ENCODE measurements around the gene FNDC3B.

GRCh38 chr3:172044833-172045585 is 5.6 kb downstream of the FNDC3B start:
- TF ChIP-seq CTCF (IDR thresholded peaks at IDR 0.05) (no peak), EZH2 (IDR thresholded peaks at IDR 0.05) (no peak), EZH2phosphoT487 (IDR thresholded peaks at IDR 0.05) (no peak)

Data from neural progenitor cell (in vitro differentiated cells).